Coronary artery (tissue), 2 donors: ENCODE results near the gene TMEM147.

ENCODE experiments used
- DNase-seq: peaks from one replicate; pipeline ENCODE4 v3.0.0-alpha.2; 2017; ENCODE audit warnings: low spot score
- H3K27ac ChIP-seq, 2 donors: fragments of 200-600 bp; sonication (generic); one replicate each; pipeline ENCODE4 v1.5.1; 2016 to 2019
- H3K4me3 ChIP-seq: fragments of 200-600 bp; sonication (generic); 2 replicates; pipeline ENCODE4 v1.5.1; 2016; ENCODE audit warnings: mild to moderate bottlenecking, moderate library complexity
- TF ChIP-seq, protein P1 (sequence below): fragments of 200-600 bp; sonication (generic); IDR thresholded peaks from one replicate; pipeline ENCODE4 v1.5.1; 2019; ENCODE audit warnings: antibody characterized with exemption

TMEM147 gene

GRCh38 chr19:35518313-35518712 lies 27.1 kb upstream of the TMEM147 start:
- no peak for DNase-seq
- TF ChIP-seq, protein P1, sequence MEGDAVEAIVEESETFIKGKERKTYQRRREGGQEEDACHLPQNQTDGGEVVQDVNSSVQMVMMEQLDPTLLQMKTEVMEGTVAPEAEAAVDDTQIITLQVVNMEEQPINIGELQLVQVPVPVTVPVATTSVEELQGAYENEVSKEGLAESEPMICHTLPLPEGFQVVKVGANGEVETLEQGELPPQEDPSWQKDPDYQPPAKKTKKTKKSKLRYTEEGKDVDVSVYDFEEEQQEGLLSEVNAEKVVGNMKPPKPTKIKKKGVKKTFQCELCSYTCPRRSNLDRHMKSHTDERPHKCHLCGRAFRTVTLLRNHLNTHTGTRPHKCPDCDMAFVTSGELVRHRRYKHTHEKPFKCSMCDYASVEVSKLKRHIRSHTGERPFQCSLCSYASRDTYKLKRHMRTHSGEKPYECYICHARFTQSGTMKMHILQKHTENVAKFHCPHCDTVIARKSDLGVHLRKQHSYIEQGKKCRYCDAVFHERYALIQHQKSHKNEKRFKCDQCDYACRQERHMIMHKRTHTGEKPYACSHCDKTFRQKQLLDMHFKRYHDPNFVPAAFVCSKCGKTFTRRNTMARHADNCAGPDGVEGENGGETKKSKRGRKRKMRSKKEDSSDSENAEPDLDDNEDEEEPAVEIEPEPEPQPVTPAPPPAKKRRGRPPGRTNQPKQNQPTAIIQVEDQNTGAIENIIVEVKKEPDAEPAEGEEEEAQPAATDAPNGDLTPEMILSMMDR, result no peak
- Histone ChIP-seq H3K4me3 (no peak overlapping the region), H3K27ac (no peak overlapping the region)

DNA sequence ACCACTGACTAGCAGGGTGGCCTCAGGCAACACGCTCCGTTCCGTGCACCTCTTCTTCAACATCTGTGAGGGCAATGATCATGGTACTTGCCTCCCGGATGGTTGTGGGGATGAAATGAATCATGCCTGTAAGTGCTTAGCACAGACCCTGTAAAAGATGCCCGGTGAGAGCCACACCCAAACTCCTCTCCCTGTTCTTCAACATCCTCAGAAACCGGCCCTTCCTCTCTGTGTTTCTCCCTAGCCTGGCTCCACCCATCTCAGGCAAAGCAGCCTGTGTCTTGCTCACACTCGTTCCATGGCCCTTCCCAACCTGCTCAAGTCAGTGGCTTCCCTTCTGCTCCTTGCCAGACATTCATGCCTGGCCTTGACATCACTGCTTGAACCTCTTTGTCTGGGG lies 26.1 kb upstream of the TMEM147 start:
- Histone ChIP-seq H3K4me3 (no peak overlapping the region), H3K27ac (no peak overlapping the region)
- DNase-seq, result no peak
- TF ChIP-seq, protein P1, result no peak

- TF ChIP-seq, protein P1, result no peak
- no peak overlapping the region for H3K4me3 ChIP-seq
- peak; percentile 61 for DNase-seq
- no peak overlapping the region for H3K27ac ChIP-seq
These were observed 24.2 kb upstream of the TMEM147 start for GRCh38 chr19:35521124-35521743.

- TF ChIP-seq, protein P1, result no peak
- DNase-seq, result no peak
- Histone ChIP-seq H3K4me3 (no peak overlapping the region), H3K27ac (no peak overlapping the region)
These were observed 22.6 kb upstream of the TMEM147 start for GRCh38 chr19:35522745-35523327.

- no peak overlapping the region for H3K4me3 ChIP-seq
- no peak for DNase-seq
- TF ChIP-seq, protein P1, result no peak
- H3K27ac ChIP-seq, result no peak overlapping the region
These were observed 21.1 kb upstream of the TMEM147 start for GRCh38 chr19:35524181-35524837.

- TF ChIP-seq, protein P1, result no peak
- Histone ChIP-seq H3K27ac (no peak overlapping the region), H3K4me3 (no peak overlapping the region)
- no peak for DNase-seq
These were observed 19.6 kb upstream of the TMEM147 start for GRCh38 chr19:35525873-35526272.
